ENCODE data around the gene TGM5. TPM values are rescaled to one million over a fixed set of nuclear protein-coding genes. Genes with fewer than 3 reads are reported as not detected.

Gene TGM5
- total and polyA plus RNA-seq, 2 donors (not counting 3 experiments of a cell fraction or from before 2014, with no cell fraction given), result not detected

- Histone ChIP-seq H3K27ac (ENCODE audit: insufficient read depth, low read depth, low read length) (no peak overlapping the region), H3K4me2 (ENCODE audit: insufficient read depth, low read length) (no peak overlapping the region), H3K4me3 (replicated peaks in 1 of 3; ENCODE audit: insufficient read depth in 1 of 3, low read depth in 1 of 3, low read length in 3 of 3) (no peak overlapping the region), H3K9me1 (replicated peaks; ENCODE audit: control insufficient read depth, extremely low read depth, insufficient read depth, low read length) (no peaks in the 10 kb centered on the region), H3K27me3 (ENCODE audit: control insufficient read depth in 2 of 2, insufficient read depth in 2 of 2, low read length in 2 of 2) (peaks cover 26 to 34% of the 10 kb centered on the region in 2 experiments), H3K4me1 (ENCODE audit: control insufficient read depth, extremely low read depth, insufficient read depth, low read length) (no peaks in the 10 kb centered on the region), H2AFZ (ENCODE audit: low read depth, low read length) (no peak overlapping the region), H3K9me3 (replicated peaks; ENCODE audit: control insufficient read depth, insufficient read depth, low read length) (no peaks in the 10 kb centered on the region), H3K36me3 (ENCODE audit: control insufficient read depth in 2 of 2, extremely low read depth in 1 of 2, insufficient read depth in 2 of 2, low read length in 2 of 2) (no peaks in the 10 kb centered on the region), H3K79me2 (ENCODE audit: control insufficient read depth, insufficient read depth, low read length) (no peaks in the 10 kb centered on the region), H3K9ac (replicated peaks; ENCODE audit: extremely low read depth, insufficient read depth, low read length) (no peak overlapping the region), H4K20me1 (replicated peaks; ENCODE audit: control insufficient read depth, extremely low read depth, insufficient read depth, low read length) (no peaks in the 10 kb centered on the region)
- no TSS peak for BruUV-seq (replicated peaks)
- ChIA-PET POLR2A (no interaction called here), CTCF (interaction anchor here (1.3 to 4.4 kb wide), 2 partner anchors 9 to 69 kb away, joined by 6 to 23 read pairs; no protein-coding TSS in a partner anchor)
- no peak for FAIRE-seq
- TF ChIP-seq POLR2A (IDR thresholded peaks at IDR 0.05; ENCODE audit: low read depth, low read length), result no peak
- no peak for TF ChIP-seq EZH2 (IDR thresholded peaks at IDR 0.05; ENCODE audit: borderline replicate concordance, low read depth, low read length, severe bottlenecking)
- TF ChIP-seq GATA2 (IDR thresholded peaks at IDR 0.05; ENCODE audit: insufficient read depth, insufficient read length, low read depth, low read length), result no peak
- no peak for TF ChIP-seq MAX (IDR thresholded peaks at IDR 0.05; ENCODE audit: insufficient read depth, insufficient read length)
- no peak for TF ChIP-seq FOS (IDR thresholded peaks at IDR 0.05; ENCODE audit: borderline replicate concordance, insufficient read depth, low read length)
- no peak for TF ChIP-seq JUN (IDR thresholded peaks at IDR 0.05; ENCODE audit: borderline replicate concordance, insufficient read depth, insufficient read length, low read depth)
- TF ChIP-seq POLR2AphosphoS5 (IDR thresholded peaks at IDR 0.05; ENCODE audit: insufficient read depth, low read depth, low read length), result no peak
- no peak for TF ChIP-seq CTCF (IDR thresholded peaks at IDR 0.05; ENCODE audit: extremely low read depth in 1 of 2, insufficient read depth in 1 of 2, low read depth in 1 of 2, low read length in 2 of 2)
- no peak for TF ChIP-seq MYC (IDR thresholded peaks at IDR 0.05; ENCODE audit: low read depth, low read length)
- no peak for DNase-seq (ENCODE audit: low read depth, low spot score)
- dilution Hi-C loops (cut with MboI; ENCODE audit: extremely low pct_ligation_motif_present, low sequenced_read_pairs), result no loop called here
- intact Hi-C loops (cut with micrococcal nuclease), result no loop called here
Observed at GRCh38 chr15:43294091-43294706, 27.5 kb upstream of the TGM5 start.
